IMR-90 (cell line): Measurements from ENCODE around the gene TMEM200A.

Experiments
- MXI1 ChIP-seq: IDR thresholded peaks from 2 replicates; pipeline ENCODE4 v1.6.1; 2012; ENCODE audit warnings: low read depth, mild to moderate bottlenecking, low read length, moderate library complexity, borderline replicate concordance
- RAD21 ChIP-seq: IDR thresholded peaks from 2 replicates; pipeline ENCODE4 v1.6.1; 2012; ENCODE audit warnings: low read length, improper control_type of control experiment
- TF ChIP-seq, protein P1 (sequence below): fragments of 150-350 bp; IDR thresholded peaks from 2 replicates; pipeline ENCODE4 v1.6.1; 2016; ENCODE audit warnings: low read depth, mild to moderate bottlenecking, low read length, moderate library complexity, borderline replicate concordance

- TF ChIP-seq MXI1 (no peak), RAD21 (no peak)
- TF ChIP-seq, protein P1, sequence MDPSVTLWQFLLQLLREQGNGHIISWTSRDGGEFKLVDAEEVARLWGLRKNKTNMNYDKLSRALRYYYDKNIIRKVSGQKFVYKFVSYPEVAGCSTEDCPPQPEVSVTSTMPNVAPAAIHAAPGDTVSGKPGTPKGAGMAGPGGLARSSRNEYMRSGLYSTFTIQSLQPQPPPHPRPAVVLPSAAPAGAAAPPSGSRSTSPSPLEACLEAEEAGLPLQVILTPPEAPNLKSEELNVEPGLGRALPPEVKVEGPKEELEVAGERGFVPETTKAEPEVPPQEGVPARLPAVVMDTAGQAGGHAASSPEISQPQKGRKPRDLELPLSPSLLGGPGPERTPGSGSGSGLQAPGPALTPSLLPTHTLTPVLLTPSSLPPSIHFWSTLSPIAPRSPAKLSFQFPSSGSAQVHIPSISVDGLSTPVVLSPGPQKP = no peak
These were observed 25.1 kb downstream of the TMEM200A start for GRCh38 chr6:130390890-130391289.
